Mesothelial cell of epicardium (in vitro differentiated cells): ENCODE results near the gene EFHC1. TPM values are rescaled to one million over a fixed set of nuclear protein-coding genes. Genes with fewer than 3 reads are reported as not detected.

Experiments used
- DNase-seq, 2 experiments: peaks; one replicate each; pipeline ENCODE4 v3.0.0; 2021; ENCODE audit warnings: low spot score in 2 of 2; ENCODE audit not compliant: unreplicated experiment in 2 of 2
- H3K27ac Mint-ChIP-seq: 2 replicates; pipeline ENCODE4 v1.8.0; 2021; ENCODE audit warnings: mixed read lengths
- H3K27me3 Mint-ChIP-seq: 2 replicates; pipeline ENCODE4 v1.8.0; 2021; ENCODE audit warnings: low read depth, mixed read lengths
- H3K36me3 Mint-ChIP-seq: 2 replicates; pipeline ENCODE4 v1.8.0; 2021; ENCODE audit warnings: mixed read lengths
- H3K4me1 Mint-ChIP-seq: 2 replicates; pipeline ENCODE4 v1.8.0; 2021; ENCODE audit warnings: mixed read lengths
- H3K4me3 Mint-ChIP-seq: 2 replicates; pipeline ENCODE4 v1.8.0; 2021; ENCODE audit warnings: mild to moderate bottlenecking, moderate library complexity, mixed read lengths
- H3K9me3 Mint-ChIP-seq: 2 replicates; pipeline ENCODE4 v1.8.0; 2021; ENCODE audit warnings: mixed read lengths
- total RNA-seq: library from RNA; stranded (reverse); gene quantifications from 3 replicates; pipeline ENCODE4 v1.2.1, GENCODE V29; 2021
- TF ChIP-seq, protein P1 (sequence below): fragments of 200-600 bp; sonication (generic); IDR thresholded peaks from one replicate; pipeline ENCODE4 v1.5.0; 2021; ENCODE audit warnings: antibody characterized with exemption; ENCODE audit not compliant: unreplicated experiment

The EFHC1 gene
- total RNA-seq, 1 donor from 2014 or later = 34.4 TPM

GRCh38 chr6:52496631-52497030, 76.5 kb downstream of the EFHC1 start:
- Mint-ChIP-seq H3K4me3 (no peak overlapping the region), H3K4me1 (no peaks in the 10 kb centered on the region), H3K27ac (no peak overlapping the region), H3K9me3 (peaks cover 4% of the 10 kb centered on the region), H3K27me3 (no peaks in the 10 kb centered on the region), H3K36me3 (peaks cover 12% of the 10 kb centered on the region)
- DNase-seq = no peak
- TF ChIP-seq, protein P1, sequence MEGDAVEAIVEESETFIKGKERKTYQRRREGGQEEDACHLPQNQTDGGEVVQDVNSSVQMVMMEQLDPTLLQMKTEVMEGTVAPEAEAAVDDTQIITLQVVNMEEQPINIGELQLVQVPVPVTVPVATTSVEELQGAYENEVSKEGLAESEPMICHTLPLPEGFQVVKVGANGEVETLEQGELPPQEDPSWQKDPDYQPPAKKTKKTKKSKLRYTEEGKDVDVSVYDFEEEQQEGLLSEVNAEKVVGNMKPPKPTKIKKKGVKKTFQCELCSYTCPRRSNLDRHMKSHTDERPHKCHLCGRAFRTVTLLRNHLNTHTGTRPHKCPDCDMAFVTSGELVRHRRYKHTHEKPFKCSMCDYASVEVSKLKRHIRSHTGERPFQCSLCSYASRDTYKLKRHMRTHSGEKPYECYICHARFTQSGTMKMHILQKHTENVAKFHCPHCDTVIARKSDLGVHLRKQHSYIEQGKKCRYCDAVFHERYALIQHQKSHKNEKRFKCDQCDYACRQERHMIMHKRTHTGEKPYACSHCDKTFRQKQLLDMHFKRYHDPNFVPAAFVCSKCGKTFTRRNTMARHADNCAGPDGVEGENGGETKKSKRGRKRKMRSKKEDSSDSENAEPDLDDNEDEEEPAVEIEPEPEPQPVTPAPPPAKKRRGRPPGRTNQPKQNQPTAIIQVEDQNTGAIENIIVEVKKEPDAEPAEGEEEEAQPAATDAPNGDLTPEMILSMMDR = no peak

- Mint-ChIP-seq H3K4me1 (peaks cover 3% of the 10 kb centered on the region), H3K9me3 (peaks cover 4% of the 10 kb centered on the region), H3K4me3 (no peak overlapping the region), H3K36me3 (peaks cover 18% of the 10 kb centered on the region), H3K27ac (no peak overlapping the region), H3K27me3 (no peaks in the 10 kb centered on the region)
- TF ChIP-seq, protein P1 = no peak
- no peak for DNase-seq
These were observed 77.7 kb downstream of the EFHC1 start for GRCh38 chr6:52497652-52498408.

- Mint-ChIP-seq H3K4me1 (peaks cover 3% of the 10 kb centered on the region), H3K36me3 (peaks cover 18% of the 10 kb centered on the region), H3K9me3 (peaks cover 4% of the 10 kb centered on the region), H3K4me3 (no peak overlapping the region), H3K27ac (no peak overlapping the region), H3K27me3 (no peaks in the 10 kb centered on the region)
- no peak for DNase-seq
- TF ChIP-seq, protein P1 = no peak
These were observed 78.4 kb downstream of the EFHC1 start for GRCh38 chr6:52498538-52499017.

- TF ChIP-seq, protein P1 = no peak
- Mint-ChIP-seq H3K27ac (no peak overlapping the region), H3K27me3 (no peaks in the 10 kb centered on the region), H3K9me3 (peaks cover 4% of the 10 kb centered on the region), H3K4me1 (peaks cover 5% of the 10 kb centered on the region), H3K36me3 (peaks cover 18% of the 10 kb centered on the region), H3K4me3 (no peak overlapping the region)
- no peak for DNase-seq
These were observed 78.9 kb downstream of the EFHC1 start for GRCh38 chr6:52499026-52499425.

DNA sequence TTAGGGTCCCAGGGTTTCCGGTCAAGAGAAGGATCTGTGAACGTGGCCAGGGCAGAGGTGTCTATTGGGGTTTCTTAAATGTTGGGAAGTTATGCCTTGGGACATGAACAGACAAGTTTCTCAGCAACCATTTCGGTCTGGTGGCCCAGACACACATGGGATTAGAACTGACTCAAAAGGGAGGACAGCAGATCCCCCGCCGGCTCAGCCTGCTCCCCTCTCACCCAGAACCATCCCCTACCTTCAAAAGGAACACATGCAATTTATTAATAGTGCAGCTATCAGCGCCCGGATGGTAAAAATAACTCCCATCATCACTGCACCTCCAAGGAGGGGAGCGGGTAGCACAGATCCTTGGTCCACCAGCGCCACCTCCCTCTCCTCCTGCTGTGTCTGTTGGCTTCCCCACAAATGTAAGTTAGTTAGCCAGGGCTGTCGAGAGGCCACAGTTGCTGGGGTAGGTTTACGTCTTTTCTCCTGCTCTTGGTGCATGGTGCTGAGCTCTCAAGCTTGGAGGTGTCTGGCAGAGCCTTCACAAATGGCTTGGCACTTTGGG, 79.6 kb downstream of the EFHC1 start:
- no peaks in the 10 kb centered on the region for H3K27me3 Mint-ChIP-seq
- TF ChIP-seq, protein P1 = no peak
- no peak for DNase-seq
- H3K27ac Mint-ChIP-seq = no peak overlapping the region
- H3K9me3 Mint-ChIP-seq = peaks cover 4% of the 10 kb centered on the region
- H3K4me1 Mint-ChIP-seq = peaks cover 5% of the 10 kb centered on the region
- peaks cover 17% of the 10 kb centered on the region for H3K36me3 Mint-ChIP-seq
- no peak overlapping the region for H3K4me3 Mint-ChIP-seq
